NCI-H2107 (cell line): Measurements from ENCODE around the gene PRKCE.

Experiments
- DNase-seq: peaks from one replicate; lab custom pipeline; 2025; lab: John Stamatoyannopoulos, UW

PRKCE gene

DNA sequence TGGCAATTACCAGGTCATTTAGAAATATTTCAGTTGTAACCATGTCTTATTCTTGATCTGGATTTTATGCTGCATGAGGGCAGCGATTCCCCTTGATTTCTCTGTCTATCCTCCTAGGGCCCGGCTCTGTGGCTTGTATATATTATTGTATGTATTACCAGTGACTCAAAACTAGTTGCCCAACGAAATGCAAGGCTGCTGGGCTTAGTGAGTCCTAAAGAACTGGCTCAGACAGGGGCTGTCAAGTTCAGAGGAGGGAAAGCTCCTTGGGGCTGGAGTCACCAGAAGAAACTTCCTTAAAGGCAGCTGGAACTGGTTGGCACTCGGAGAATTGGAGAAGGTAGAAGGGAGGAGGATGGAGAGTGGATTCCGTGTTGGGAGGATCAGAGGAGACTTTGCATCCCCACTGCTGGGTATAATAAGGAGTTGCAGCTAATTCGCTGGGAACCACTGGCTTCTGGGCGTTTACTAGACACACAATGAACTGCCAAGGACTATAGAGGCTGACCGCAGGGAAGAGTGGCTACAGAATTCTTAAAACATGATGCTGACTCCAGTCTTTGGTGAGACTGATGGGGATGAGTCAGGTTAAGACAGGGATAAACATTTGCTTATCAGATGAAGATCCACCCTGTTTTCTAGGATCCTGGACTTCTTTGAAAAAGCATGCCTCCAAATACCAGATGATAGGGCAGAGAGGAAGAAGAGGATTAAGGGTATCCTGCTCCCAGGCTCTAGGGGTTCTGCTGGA is 104.3 kb downstream of the PRKCE start:
- DNase-seq = no peak

DNA sequence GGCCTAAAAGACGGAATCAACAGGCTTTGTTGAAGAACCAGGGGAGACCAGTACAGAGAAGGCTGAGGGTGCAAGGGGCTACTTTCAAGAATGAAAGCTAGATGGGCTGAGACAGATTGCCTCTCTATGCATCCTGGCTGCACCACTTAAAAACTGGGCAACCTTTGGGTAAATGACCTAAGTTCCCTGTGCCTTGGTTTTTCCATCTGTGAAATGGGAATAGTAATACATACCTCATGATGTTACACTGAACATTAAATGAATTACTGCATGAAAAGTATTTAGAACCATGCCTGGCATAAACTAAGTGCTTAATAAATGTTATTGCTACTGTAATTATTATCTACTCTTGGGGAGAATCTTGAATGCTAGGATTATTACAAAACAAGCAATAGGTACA is 106.5 kb downstream of the PRKCE start:
- DNase-seq = no peak

DNA sequence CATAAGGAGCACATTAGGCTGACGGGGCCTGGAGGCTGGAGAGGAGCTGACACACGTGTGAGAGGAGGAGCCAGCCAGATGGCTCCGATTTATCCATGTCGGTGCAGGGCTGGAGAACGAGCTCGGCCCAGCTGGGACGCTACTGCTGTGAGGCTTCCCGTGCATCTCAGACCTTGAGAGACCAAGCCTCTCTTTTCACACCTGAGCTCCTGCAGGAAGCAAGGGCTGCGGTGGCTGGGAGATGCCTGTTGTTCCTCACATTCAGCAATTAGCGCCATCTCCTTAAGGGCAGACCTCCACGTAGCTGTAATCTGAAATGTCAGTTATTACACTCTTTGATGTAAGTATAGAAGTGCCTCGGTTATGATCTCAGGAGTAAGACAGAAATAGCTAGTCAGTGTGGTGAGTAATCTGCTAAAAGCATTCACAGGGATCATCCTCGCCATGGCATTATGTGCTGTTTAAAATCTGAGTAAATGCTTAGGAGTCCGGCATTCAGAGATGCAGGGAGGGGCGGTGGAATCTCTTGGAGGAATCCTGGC is 107.9 kb downstream of the PRKCE start:
- DNase-seq = no peak

DNA sequence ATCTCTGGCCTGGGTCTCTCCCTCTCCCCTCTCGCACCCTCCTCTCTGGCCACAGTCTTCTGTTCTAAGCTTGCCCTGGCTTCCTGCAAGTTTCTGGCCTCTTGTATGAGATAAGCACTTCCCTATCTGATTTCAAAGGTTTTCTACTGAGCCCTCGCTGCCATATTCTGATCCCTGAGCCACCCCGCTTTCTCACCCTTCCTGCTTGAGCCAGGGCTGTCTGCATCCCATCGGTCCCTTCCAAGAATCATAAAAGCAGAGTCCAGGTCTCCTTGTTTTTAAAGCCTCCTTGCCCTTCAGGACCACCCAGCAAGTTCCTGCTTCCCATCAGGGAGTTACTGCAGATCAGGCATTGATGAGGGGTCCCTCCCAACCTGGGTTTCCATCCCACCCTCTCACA is 110.2 kb downstream of the PRKCE start:
- no peak for DNase-seq

DNA sequence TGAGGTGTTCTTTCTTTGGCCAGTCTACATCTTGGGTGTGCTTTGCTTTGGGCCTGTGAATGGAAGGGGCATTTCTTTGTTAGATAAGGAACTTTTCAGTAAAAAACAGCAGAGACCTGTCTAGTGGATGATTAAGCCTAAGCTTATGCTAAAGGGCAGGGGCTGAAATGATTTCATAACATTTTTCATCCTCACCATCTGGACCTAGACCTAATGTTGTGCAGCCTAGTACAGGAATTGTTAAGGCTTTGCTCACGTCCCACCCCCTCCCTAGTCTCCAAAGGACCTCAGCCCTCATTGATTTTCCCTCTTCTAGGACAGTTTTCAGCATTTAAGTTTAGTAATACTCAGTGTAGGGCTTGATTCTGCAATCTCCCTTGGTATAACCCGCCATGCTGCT is 111.8 kb downstream of the PRKCE start:
- no peak for DNase-seq

DNA sequence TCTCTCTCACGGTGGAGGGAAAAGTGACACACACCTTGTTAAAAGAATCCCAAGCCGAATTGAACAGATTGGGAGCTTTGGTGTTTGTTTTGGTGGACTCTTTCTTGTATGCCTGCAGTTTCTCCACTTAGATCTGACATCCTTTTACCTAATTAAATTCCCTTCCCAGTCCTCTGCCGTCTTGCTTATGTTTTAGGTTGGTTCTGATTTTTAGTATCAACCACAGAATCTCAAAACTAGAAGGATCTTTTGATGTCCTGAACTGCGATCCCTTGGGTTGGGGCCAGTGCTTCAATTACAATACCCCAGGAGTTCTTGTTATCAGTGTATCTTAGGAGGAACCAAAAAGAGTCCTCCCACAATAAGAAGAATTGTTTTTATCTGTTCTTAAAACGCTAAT is 112.3 kb downstream of the PRKCE start:
- no peak for DNase-seq

DNA sequence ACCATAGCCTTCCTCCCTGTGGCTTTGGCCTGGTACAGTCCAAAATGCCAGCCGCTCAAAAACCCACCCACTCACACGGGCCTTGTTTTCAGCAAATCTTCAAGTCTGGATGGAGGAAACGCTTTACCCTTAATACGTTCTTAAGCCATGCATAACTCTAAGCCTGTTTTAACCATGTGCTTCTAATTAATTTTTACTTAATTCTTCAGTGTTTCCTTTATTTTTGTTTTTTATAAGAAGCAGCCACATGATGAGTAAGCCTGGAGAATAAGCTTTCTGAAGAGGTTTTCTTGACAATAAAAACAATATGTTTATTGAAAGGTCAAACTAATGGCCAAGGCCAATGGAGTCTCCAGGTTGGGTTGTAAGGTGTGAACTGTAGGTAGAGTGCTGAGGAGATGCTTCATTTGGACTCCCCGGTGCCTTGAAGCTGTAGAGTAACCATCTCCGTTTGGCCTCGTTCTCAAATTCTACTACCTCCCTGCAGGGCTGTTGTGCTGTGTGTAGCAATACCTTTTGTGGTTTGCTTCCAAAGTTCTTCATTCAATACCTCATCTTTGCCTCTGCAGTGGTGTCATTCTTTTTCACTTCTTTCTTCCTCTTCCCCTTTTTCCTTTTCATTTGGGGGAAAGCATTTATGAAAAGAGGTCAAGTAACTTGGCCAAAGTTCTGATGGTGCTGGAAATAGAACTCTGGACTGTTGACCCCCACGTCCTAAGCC is 113.7 kb downstream of the PRKCE start:
- no peak for DNase-seq

DNA sequence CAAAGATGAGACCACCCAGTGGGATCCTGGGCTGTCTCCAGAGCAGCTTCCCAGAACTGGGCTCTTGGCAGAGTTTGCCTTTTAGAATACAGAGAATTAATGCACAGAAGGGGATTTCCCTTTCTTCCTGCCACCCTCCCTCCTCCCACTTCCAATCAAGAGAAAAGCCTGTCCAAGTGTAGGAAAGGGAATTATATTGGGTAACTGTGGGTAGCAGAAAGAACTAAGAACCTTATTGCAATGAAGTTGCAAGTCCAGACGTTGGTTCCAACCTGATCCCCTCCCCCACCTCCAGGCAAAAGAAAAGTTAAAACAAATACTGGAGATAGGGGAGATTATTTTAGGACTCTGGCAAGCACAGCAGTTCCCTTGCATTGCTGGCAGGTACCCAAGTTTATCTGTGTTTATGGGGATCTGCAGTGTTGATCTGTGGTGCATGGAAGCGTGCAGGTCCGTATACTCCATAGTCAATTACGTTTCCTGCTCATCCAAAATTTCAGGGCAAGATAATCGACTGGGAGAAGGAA is 114.3 kb downstream of the PRKCE start:
- DNase-seq = no peak

DNA sequence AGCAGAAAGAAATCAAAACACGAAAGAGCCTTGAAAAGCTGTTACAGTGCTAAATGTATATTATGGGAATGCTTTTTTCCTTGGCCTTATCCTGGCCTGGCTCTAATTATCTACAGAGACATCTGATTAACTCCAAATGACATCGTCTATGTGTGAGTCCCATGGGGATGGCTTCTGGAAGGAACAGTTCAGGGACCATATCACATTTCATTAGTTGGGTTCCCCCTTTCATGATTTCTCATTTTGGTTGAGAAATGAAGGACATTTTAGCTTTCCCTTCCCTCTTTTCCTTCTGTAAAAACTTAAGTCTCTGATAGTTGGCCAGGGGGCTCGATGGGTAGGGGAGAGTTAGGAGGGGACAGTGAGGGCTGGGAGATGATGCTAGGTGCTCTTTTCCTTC is 116.7 kb downstream of the PRKCE start:
- DNase-seq = no peak

DNA sequence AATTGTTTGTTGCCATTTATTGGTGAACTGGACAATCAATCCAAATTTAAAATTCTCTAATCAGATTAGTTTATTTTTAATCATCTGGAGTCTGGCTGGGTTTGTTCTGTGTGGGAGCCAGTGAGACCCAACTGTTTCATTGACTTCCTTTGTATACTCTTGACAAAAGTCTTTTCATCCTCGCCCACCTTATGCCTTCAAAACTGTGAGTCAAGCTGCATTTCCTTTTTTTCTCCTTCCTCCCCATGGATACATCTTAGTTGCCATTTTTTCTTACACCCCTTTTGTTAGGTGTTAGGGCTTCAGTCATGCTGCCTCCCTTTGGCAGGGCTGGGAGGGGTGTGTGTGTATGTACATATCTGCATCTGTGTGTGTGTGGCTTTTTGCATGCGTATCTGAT is 117.6 kb downstream of the PRKCE start:
- no peak for DNase-seq

DNA sequence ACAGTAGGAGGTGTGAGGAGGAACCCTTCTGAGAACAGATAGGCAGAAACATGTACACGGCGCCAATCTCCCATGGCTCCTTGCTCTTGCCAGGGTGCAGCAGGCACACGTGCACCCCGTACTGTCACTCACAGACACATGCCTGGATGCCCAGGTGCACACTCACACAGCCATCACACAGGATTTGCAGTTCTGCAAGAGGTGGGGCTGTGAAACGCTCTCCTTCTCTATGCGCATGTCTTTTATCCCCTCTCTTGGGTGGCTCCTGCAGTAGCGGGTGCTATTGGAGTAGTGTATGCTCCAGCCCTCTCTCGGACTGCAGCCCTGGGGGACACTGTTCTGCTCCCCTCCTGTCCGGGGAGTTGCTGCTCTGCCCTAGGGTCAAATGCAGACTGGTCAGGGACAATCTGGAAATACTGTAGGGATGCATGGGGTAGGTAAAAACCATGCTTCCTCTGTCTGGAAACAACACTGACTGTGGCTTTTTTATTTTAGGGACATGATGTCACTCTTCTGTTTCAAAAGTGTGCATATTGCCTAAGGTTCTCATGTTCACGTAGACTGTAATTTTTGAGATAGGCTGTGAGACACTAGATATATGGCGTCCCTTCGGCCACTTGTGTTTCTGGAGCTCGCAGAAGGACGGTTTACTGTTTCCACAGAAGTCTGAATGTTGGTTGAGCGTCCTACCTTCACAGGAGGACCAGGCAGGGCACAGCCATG is 118.5 kb downstream of the PRKCE start:
- no peak for DNase-seq

DNA sequence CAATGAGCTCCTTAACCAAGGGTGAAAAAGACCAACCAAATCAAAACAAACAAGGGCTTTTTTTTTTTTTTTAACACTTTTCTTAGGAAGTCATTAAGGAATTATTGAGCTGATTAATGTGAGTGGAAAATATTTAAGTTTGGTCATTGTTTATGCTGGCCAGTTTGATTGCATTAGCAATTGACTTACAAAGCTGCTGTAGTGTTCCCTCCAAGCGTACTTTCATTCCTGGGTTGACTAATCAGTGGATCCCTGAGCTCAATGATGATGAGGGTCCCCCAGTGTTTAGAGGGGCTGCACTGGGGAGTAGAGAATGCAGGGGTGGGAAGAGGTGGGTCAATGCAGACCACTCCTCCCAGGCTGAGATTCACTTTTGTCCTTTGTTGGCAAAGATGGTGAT is 119.3 kb downstream of the PRKCE start:
- DNase-seq = no peak

DNA sequence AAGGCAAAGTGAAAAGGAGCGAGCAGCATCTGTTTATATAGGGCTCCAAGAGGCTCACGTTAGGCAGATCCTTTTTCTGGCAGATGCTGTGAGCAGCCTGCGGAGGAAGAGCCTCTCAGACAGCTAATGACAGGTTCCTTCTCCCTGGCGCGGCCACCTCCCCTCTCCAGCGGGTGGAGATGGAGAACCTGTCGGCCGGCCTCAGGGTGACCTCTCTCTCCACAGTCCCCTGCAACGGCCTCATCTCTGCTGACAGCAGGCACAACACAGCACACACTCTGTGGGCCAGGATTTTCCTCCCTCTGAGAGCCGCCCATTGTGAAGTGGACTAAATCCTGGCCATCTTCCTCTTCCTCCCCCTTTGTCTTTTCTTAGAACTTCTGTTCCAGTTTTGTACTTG is 119.8 kb downstream of the PRKCE start:
- DNase-seq = no peak

DNA sequence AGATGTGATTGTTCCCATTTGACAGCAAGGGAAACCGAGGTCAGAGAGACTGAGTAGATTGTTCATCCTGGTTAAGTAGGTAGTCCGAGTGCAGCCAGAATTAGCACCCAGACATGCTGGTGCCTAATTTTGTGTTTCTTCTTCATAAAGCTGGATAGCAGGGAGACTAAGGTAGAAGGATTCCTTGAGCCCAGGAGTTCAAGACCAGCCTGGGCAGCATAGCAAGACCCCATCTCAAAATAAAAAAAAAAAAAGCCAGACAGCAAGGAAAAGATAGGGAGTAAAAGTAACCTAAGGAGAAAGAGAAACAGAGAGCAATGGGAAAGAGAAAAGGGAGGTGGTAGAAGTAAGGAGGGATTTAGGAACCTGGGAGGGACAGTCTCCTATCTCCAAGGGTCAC is 120.6 kb downstream of the PRKCE start:
- DNase-seq = no peak

DNA sequence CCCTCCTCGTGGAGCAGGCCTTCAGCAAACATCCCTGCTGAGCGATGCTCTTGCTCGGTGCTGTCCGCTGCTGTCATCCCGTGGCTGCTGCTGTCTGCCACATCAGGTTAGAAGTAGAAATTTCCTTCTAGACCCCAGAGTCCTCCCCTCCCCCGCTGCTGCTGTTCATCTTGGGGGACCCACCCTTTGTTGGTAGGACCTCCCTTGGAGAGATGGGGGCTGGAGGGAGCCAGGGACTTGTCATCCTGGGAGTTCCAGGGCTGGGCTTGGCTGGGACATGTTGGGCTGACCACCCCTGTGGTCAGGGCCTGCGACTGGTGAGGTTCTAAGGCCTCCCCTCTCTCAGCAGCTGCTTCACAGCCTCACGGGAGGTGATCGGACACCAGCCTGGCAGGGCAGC is 122.4 kb downstream of the PRKCE start:
- no peak for DNase-seq

DNA sequence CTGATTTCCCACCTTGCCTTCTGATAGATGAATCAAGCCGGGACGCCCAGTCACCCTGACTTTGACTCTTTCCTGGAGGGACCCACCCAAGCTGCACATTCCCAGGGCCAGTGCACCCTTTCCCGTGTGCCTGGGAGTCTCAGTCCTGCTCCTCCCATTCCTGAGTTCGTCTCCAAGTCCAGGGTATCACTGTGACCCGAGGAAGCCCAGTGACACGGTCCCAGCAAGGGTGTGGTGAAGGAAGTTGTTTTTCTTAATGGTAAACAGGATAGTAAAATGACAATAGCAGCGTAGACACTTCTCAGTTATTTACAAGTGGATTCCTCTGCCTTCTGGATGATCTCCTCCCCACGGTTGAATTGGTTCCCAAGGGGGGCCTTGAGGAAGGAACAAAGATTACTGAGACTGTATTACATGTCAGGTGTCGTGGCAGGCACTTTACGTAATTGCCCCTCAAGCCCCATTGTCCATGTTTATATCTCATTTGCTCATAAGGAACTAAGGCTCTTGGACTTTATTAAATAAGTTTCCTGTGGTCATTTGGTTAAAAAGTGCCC is 123.3 kb downstream of the PRKCE start:
- no peak for DNase-seq

DNA sequence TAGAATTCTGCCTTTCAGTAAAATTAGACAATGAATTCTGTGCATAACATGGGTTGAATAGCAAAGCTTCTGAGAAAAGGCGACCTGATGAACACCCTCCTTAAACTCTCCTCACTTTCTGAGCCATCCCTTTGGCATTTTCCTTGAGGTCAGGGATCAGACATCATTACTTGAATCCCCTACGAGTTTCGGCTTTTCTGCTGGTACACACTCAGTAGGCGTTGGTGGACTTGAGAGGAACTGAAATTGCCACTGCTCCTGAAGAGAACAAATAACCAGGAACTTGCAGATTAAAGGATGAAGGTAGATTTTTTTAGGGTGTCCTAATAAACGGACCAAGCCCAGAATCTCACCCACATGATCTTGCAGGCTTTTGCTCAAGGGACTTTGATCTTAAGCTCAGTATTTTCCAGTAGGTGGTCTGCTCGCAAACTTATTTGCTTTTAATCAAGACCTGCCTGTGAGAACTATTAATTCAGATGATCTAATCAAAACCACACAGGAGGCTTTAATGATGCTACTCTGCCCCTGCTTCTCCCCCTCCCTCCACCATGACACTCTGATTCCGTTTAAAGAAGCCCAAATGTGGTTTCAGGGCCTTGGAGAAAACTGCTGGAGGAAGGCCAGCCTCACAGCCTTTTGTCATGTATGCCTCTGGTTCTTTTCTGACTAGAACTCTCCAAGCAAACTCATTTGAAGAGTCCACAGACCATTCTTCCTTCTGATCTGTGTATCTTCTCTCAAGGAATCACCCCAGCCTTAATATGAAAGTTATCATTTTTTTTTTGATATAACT is 124.9 kb downstream of the PRKCE start:
- no peak for DNase-seq

DNA sequence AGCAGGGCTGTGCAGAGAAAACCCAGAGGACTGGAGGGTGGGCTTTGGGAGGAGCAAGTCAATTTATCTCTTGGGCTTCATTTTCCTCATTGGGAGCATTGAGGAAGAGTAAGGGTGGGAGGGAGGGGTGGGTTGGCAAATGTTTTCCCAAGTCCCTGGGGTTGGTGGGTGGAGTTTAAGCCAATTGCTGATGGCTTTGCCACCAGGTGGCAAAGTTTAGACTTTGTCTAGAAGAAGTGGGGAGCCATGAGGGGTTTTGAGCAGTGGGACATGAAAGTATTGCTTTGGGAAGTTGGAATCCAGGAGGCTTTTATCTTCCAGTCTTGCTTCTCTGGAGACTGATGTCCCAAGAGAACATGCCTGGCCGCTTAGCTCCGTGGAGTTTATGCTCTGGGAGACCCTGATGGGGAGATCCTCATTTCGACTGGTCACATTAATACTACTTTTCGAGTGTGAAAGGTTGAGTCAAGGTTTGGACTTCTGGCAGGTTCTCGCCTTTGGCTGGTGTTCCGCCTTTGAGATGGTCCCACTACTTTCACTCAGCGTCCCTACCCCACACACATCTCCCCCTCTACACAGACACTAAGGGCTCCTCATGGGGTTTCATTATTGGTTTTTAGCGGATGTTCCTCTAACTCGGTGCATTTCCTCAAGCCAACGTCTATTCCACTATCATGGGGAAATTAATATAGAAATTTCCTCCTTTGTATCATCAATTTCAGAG is 126.7 kb downstream of the PRKCE start:
- DNase-seq = no peak

DNA sequence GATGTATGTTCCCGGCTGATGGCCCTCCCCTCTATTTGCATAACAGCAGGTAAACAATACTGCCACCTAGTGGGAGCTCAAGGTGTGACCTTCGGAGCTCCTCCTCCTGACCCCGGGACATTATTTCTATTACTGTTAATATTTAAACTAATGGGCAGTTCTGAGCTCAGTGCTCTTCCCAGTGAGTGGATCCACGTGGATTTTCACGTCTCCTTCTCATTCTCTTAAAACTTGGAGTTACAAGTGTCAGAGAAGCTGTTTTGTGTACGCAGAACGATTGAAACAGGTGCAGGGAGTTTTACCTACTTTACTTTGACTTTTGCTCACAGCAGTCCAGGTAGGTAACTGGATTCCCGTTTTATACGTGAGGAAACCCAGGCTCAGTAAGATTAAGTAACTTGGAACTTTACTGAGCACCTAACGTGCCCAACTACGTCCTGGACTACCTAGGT is 127.3 kb downstream of the PRKCE start:
- no peak for DNase-seq

DNA sequence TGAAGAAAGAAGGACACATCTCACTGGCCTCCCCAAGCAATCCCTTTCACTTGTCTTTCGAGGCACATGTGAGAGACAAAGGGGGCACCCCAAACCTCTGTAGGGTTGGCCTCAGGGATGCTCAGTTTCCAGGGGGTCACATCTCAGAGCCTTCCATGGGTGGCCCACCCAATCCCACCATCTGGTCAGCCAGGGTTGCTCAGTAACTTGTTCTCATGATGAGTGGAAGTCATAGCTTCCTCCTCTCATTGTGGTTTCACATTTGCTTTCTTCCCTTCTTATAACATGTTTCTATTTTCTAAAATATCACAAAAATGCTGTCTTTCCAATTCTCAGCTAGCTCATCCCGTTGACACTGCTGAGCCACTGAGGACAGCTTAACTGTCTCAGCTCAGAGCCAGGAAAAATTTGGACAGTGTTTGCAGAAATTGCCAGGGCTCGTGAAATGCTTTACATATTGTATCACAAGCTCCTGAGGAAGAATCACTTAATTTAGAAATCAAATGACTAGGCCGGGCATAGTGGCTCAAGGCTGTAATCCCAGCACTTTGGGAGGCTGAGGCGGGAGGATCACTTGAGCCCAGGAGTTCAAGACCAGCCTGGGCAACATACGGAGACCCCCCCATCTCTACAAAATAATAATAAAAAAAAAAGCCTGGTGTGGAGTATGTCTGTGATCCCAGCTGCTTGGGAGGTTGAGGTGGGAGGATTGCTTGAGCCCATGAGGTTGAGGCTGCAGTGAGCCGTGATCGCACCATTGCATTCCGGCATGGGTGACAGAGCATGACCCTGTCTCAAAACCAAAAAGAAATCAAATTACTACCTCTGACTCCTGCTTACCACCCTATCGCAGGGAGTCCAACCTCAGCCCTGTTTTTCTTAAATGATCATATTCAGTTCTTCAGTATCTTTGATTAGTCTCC is 129.3 kb downstream of the PRKCE start:
- no peak for DNase-seq
